Gastrocnemius medialis (tissue), 4 donors: ENCODE results near the gene FASTKD1.

ENCODE experiments used
- CTCF ChIP-seq, 5 experiments: fragments of 450-650 bp in 3 of 5; fragments of 200-600 bp in 2 of 5; sonication (generic) in 2 of 5; IDR thresholded peaks in 4 of 5; conservative IDR thresholded peaks in 1 of 5; 1 replicate in 4 of 5; 2 replicates in 1 of 5; pipeline ENCODE4 v1.5.1; 2016 to 2019; ENCODE audit warnings: antibody characterized with exemption in 5 of 5, mild to moderate bottlenecking in 3 of 5, moderate library complexity in 3 of 5
- POLR2A ChIP-seq, 2 donors: fragments of 450-650 bp; IDR thresholded peaks; one replicate each; pipeline ENCODE4 v1.6.1; 2017; ENCODE audit warnings: antibody characterized with exemption in 2 of 2, mild to moderate bottlenecking in 2 of 2, moderate library complexity in 2 of 2

- TF ChIP-seq CTCF (IDR thresholded peaks at IDR 0.05 in 4 of 5, conservative IDR thresholded peaks at IDR 0.05 in 1 of 5) (no peak), POLR2A (IDR thresholded peaks at IDR 0.05) (no peak)
Measured at GRCh38 chr2:169493360-169493759, 80.3 kb downstream of the FASTKD1 start.
